NCI-H69 (cell line): ENCODE results near the gene GALNT16.

ENCODE experiments used
- DNase-seq: peaks from one replicate; lab custom pipeline; 2025; lab: John Stamatoyannopoulos, UW

Gene GALNT16

GRCh38 chr14:69405762-69406161 lies 145.8 kb downstream of the GALNT16 start:
- no peak for DNase-seq
